Dermis microvascular lymphatic vessel endothelial cell (primary cell): ENCODE results near the gene DAZL. TPM values are rescaled to one million over a fixed set of nuclear protein-coding genes. Genes with fewer than 3 reads are reported as not detected.

Experiments used
- DNase-seq, 2 donors: peaks; one replicate each; pipeline versions ENCODE4 v3.0.0 to v3.0.0-alpha.2; 2010; ENCODE audit warnings: low read depth in 2 of 2
- total RNA-seq: library from RNA; depleted of rRNA; stranded (reverse); fragments of >200 nt; gene quantifications from 2 replicates; pipeline ENCODE4 v1.2.1, GENCODE V29; 2014

Gene DAZL
- total RNA-seq, 1 donor from 2014 or later: not detected

GRCh38 chr3:16596352-16597032 lies 8.7 kb downstream of the DAZL start:
- no peak for DNase-seq

DNA sequence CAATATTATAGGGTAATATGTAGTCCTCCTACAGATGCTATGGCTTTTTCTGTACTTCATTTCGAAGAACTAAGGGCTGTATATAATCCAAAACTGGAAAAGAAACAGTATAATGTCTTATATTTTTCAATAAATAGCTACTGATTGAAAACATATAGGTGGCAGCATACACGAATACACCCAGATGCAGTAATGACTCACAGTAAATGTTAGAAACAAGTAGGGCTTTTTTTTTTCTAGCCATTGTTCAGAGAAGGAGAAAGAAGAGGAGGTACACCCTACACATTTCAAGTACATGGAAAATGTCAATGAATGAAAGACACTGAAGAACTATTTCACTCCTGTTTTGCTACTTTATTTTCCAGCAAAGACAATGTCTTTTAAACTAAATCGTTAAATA lies 9.4 kb downstream of the DAZL start:
- DNase-seq: peak in 1 of 2 donors; percentile 2

DNA sequence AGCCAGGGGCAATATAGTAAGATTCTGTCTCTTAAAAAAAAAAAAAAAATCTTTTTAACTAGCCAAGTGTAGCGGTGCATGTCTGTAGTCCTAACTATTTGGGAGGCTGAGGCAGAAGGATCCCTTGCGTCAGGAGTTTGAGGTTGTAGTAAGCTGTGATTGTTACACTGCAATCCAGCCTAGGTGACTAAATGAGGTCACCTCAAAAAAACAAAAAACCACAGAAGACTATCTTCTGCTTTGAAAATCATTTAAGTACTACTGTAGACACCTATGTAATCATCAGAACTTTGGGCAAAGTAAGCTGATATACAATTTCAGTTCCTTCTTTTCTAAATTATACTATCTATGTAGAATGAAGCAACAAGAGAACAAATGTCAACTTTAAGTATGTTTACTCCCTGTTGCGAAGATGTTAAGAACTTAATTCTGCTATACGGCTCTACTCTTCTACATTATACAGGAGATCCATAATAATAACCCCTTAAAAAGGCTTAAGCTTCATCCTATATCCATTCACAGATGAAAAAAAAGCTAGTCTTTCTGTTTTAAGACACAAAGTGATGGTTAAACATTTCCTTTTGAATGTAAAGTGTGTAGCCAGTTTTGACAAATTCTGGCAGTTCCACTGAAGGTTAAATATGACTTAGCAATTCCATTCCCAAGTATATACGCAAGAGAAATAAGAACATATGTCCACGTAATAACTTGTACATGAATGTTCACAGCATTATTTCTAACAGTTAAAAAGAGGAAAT lies 15.2 kb downstream of the DAZL start:
- no peak for DNase-seq

- no peak for DNase-seq
Measured at GRCh38 chr3:16589120-16589519, 16.1 kb downstream of the DAZL start.

- no peak for DNase-seq
Measured at GRCh38 chr3:16587681-16588060, 17.6 kb downstream of the DAZL start.

DNA sequence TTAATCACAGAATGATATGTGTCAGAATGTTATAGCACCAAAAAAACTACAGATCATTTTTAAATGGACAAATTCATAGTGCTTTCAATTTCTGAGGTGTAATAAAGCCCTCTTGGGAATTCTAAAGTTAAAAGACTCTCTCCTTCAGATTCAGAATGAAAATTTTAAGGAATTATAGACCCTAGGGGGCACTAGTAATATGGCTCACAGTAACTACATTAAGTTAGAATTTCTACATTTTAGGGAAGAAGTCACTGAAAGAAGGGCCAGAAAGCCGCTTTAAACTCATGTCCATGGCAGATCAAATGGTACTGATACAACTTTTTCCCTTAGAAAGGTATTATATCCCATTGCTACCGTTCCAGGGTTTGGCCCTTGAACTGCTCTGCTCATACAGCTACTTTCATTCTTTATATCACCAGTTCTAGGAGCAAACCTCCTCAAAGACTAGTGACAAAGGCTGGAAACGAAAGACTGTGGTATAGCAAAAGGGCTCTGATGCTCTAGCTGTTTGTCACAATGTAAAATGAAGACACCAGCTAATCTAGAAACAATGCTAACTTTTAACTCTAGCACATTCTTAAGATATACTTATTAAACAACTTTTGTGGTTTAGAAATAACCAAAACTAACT lies 18.1 kb downstream of the DAZL start:
- no peak for DNase-seq

DNA sequence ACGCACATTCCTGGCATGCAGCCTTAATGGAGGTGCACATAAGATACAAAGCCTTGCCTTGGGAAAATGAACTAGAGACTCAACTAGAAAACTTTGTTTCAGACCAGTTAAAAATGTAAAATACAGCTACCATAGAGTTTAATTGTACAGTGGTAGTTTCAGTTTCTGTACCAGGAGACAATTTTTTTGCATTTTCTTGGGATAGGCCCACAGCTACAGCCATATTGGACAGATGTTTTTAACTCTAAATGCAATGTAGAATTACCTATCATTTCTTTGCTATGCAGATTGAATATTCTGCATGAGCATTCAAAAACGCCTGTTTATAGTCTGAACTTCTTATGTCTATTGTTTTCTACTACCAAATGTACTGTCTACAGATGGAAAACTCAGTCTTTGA lies 20.3 kb downstream of the DAZL start:
- no peak for DNase-seq

GRCh38 chr3:16583551-16583950 lies 21.7 kb downstream of the DAZL start:
- peak in 1 of 2 donors; percentile 1 for DNase-seq

DNA sequence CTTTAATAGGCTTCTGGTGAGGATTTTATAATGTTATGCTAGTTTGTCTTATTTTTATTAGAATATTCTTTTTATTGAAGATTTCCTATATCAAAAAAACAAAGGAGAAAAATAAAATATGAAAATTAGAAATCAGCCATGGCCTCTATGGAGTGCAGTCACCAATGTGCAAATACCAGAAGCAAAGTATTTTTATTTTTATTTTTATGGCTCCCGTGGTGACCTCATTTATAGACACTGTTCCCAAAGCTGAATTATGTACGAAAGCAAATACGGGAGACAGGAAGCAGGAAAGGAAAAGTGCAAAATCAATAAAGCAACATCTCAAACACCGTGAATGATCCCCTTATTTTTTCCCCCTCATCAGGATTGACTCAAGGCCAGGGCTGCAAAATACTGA lies 35.1 kb downstream of the DAZL start:
- no peak for DNase-seq

DNA sequence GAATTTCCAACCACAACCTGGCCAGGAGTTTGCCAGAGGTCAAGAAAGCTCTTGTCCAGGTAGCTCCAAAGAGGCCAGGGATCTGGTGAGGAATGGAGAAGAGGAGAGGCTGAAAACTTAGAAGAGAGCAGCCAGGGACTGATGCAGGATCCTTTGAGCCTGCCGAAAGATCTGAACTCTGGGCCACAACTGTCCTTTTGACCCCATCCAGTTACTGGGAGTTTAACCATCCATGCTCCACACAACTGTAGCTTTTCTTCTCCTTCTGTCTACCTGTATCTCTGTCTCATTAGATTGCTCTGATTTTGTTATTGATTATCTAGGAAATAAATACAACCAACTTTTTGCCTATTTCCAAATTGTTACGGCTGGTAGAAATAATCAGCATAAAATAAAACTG lies 36.7 kb downstream of the DAZL start:
- DNase-seq: no peak

DNA sequence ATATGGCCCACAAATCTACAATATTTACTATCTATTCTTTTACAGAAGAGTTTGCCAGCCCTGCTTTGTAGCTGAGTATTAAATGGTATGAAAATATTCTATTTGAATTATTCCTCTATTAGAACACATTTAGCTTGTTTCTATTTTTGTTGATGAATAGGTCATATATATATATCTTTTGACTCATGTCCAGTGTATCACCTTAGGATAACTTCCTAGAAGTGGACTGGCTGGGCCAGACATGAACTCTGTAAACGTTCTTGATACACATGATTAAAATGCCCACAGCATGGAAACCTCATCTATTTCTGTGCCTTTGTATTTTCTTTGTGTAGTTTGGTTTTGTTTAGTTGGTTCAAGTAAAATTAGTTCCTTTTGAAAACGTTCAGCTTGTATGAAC lies 37.1 kb downstream of the DAZL start:
- no peak for DNase-seq

DNA sequence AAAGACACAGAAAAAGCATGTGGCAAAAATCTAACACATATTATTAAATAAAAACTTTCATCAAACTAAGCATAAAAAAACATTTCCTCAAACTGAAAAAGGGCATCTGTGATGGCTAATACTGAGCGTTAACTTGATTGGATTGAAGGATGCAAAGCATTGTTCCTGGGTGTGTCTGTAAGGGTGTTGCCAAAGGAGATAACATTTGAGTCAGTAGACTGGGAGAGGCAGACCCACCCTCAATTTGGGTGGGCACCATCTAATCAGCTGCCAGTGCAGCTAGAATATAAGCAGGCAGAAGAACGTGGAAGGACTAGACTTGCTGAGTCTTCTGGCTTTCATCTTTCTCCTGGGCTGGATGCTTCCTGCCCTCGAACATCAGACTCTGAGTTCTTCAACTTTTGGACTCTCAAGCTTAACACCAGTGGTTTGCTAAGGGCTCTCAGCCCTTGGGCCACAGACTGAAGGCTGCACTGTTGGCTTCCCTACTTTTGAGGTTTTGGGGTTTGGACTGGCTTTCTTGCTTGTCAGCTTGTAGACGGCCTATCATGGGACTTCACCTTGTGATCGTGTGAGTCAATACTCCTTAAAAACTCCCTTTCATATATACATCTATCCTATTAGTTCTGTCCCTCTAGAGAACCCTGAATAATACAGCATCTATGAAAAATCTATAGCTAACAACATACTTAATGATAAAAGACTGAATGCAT lies 45.4 kb downstream of the DAZL start:
- no peak for DNase-seq

DNA sequence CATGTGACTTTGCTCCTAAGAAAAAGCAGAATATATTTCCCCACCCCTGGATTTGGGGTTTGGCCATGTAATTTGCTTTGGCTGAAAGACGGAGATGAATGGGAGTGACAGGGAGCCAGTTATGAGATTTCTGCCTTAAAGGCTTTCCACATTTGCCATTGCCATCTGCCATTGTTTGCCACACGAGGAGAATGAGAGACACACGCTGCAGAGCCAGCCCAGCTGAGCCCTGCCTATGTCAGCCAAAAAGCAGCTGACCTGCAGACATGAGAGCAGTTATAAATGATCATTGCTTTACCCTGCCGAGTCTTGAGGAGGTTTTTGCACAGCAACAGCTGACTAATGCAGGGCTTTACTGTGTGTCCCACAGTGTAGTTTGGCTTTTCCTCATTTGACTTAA lies 51.1 kb downstream of the DAZL start:
- DNase-seq: no peak

DNA sequence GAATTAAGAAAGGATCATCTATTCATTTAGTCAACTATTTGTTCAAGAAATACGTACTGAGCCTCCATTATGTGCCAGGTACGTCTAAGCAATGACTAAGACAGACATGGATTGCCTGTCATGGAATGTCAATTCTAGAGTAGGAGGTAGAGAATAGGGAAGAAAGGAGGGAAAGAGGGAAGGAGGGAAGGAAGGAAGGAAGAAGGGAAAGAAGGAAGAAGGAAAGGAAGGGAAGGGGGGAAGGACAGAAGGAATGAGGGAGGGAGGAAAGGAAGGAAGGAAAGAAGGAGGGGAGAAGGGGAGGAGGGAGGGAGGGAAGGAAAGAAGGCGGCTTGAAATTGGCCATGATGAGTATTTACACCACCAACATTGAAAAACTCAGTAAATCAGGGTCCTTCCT lies 52.5 kb downstream of the DAZL start:
- DNase-seq: no peak

DNA sequence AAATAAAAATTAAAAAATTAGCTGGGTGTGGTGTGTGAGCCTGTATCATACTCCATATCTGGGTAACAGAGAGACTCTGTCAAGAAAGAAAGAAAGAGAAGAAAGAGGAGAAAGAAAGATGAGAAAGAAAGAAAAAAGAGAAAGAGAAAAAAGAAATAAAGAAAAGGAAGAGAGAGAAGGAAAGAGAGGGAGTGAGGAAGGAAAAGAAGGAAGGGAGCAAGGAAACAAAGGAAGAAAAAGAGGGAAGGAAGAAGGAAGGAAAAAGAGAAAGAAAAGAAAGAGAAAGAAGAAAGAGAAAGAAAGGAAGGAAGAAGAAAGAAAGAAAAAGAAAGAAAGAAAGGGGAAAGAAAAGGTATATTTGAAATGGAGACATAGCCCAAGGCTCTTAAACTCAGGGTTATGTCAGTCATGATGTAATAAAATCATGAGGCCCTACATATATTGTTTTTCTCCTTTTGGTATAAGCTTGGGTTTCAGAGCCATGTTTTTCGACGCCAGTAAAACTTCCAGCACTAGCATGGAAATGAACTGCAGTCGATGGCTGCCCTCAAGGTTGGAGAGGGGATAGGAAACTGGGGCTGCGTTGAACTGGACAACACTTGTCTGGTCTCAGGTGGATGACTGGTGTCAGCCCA lies 53.8 kb downstream of the DAZL start:
- no peak for DNase-seq

- DNase-seq: peak; percentile 73 to 84
Measured at GRCh38 chr3:16550676-16551341, 54.4 kb downstream of the DAZL start.

DNA sequence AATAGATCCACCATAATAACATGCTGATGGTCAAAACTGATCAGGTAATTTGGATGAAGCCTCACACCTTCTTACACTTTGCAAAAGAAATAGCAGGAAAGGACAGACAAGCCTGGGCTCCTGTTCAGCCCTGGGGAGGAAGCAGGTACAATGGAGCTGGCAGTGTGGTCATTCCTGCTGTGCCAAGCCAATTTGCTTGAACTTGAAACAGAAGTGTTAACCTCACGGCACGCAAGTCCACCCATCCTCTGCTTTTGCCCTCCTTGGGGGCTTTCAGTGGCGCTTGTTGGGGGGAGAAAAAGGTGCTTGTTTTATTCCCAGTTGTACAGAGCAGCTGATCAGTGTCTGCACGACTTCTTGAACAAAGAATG lies 54.9 kb downstream of the DAZL start:
- peak in 1 of 2 donors; percentile 50 for DNase-seq

GRCh38 chr3:16548721-16549120 lies 56.5 kb downstream of the DAZL start:
- DNase-seq: no peak

DNA sequence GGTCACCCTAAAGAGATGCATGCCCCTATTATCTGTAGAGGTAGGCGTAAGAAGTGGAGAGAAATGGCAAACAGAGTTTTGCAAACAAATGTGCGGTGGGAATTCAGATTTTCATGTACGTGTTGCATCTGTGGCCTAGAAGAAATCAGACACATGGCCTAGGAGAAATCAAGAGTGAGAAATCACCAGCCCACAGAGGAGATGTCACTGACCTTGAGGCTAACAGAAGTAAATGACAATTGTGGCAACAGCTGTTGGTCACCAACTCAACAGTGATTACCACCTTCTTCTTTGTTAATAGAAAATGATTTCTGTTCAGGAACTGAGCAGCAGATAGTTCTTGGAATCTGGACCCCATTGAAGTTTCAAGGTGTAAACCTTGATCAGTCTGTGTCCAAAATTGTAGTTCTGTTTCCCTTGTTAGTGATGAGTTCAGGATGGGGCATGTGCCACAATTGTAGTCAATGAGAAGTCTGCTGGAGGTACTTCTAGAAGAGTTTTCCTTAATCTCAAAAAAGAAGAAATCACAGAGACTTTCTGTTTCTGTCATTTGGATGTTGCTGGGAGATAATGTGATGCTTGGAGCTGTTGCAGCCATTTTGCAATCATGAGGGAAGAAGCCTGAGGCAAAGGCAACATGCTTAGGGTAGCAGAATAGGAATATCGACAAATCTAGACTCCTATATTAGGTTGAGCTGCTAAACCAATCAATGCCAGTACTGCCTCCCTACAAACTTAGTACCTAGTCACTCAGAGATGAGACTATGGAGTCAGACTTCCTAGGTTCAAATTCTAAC lies 57.5 kb downstream of the DAZL start:
- DNase-seq: no peak
